Gastroesophageal sphincter (tissue), 4 donors: ENCODE measurements around the gene SLC29A4. TPM values are rescaled to one million over a fixed set of nuclear protein-coding genes. Genes with fewer than 3 reads are reported as not detected.

Source experiments
- ATAC-seq: fragments of 150-250 bp; one replicate; pipeline ENCODE4 v1.9.1; 2016; ENCODE audit warnings: mild to moderate bottlenecking, moderate library complexity
- H3K27ac ChIP-seq, 4 donors: fragments of 200-600 bp; sonication (generic) in 3 of 4; 1 replicate in 3 of 4; 2 replicates in 1 of 4; pipeline ENCODE4 v1.5.1; 2016 to 2019
- H3K27me3 ChIP-seq: fragments of 200-600 bp; sonication (generic); one replicate; pipeline ENCODE4 v1.5.1; 2019
- H3K36me3 ChIP-seq, 2 donors: fragments of 200-600 bp; sonication (generic); one replicate each; pipeline ENCODE4 v1.5.1; 2019; ENCODE audit warnings: control low read depth in 1 of 2
- H3K4me1 ChIP-seq, 3 donors: fragments of 200-600 bp; sonication (generic); 1 replicate in 2 of 3; 2 replicates in 1 of 3; pipeline ENCODE4 v1.5.1; 2016 to 2019; ENCODE audit warnings: control low read depth in 2 of 3
- H3K4me3 ChIP-seq, 2 donors: fragments of 200-600 bp; sonication (generic); one replicate each; pipeline ENCODE4 v1.5.1; 2019; ENCODE audit warnings: mild to moderate bottlenecking in 1 of 2, moderate library complexity in 1 of 2
- H3K9me3 ChIP-seq, 3 donors: fragments of 200-600 bp; sonication (generic); one replicate each; pipeline ENCODE4 v1.5.1; 2017 to 2019; ENCODE audit warnings: control low read depth in 2 of 3
- CTCF ChIP-seq, 4 experiments: fragments of 200-600 bp in 2 of 4; fragments of 450-650 bp in 2 of 4; sonication (generic) in 1 of 4; IDR thresholded peaks; one replicate each; pipeline ENCODE4 v1.5.1; 2017 to 2019; ENCODE audit warnings: antibody characterized with exemption in 4 of 4, mild to moderate bottlenecking in 2 of 4, moderate library complexity in 2 of 4
- EP300 ChIP-seq: sonication (generic); formaldehyde crosslinking; IDR thresholded peaks from one replicate; pipeline ENCODE4 v1.6.1; 2017; ENCODE audit warnings: antibody characterized with exemption, mild to moderate bottlenecking
- POLR2A ChIP-seq, 2 donors: fragments of 450-650 bp; IDR thresholded peaks; one replicate each; pipeline ENCODE4 v1.6.1; 2017; ENCODE audit warnings: antibody characterized with exemption in 2 of 2, mild to moderate bottlenecking in 2 of 2, moderate library complexity in 1 of 2
- POLR2AphosphoS5 ChIP-seq: sonication (generic); formaldehyde crosslinking; IDR thresholded peaks from one replicate; pipeline ENCODE4 v1.6.1; 2017; ENCODE audit warnings: antibody characterized with exemption
- WGBS, 2 donors: methylation state at CpG; one replicate each; pipeline ENCODE4 v1.1.5; 2018; ENCODE audit warnings: low coverage in 1 of 2; 5-methylcytosine and 5-hydroxymethylcytosine counted together
- total RNA-seq, 4 donors: library from RNA; depleted of rRNA; stranded (reverse); fragments of >200 nt; gene quantifications; one replicate each; pipeline ENCODE4 v1.1.0, GENCODE V29; 2016

Gene SLC29A4
- total RNA-seq, 4 donors from 2014 or later = 1.1 to 4.7 (median 2.4) TPM

- Histone ChIP-seq H3K9me3 (no peaks in the 10 kb centered on the region), H3K27ac (peak overlapping the region in 1 of 4 donors; percentile 12), H3K36me3 (peaks cover 0 to 99% of the 10 kb centered on the region in 2 donors), H3K4me3 (no peak overlapping the region), H3K4me1 (no peaks in the 10 kb centered on the region), H3K27me3 (no peaks in the 10 kb centered on the region)
- no peak for TF ChIP-seq CTCF (IDR thresholded peaks at IDR 0.05)
- no peak for TF ChIP-seq EP300
- no peak for TF ChIP-seq POLR2A (IDR thresholded peaks at IDR 0.05)
- TF ChIP-seq POLR2AphosphoS5 = no peak
- 95% methylated on average over 4 of the region's 10 CpGs; no CpG with 5 or more reads in 1 of the 2 donors for WGBS, 2 donors
- no peak for ATAC-seq
Observed at GRCh38 chr7:5324961-5325360, 42.2 kb downstream of the SLC29A4 start.

- Histone ChIP-seq H3K27me3 (no peaks in the 10 kb centered on the region), H3K36me3 (peaks cover 0 to 98% of the 10 kb centered on the region in 2 donors), H3K4me1 (peaks cover 0 to 17% (median 0%) of the 10 kb centered on the region in 3 donors), H3K4me3 (no peak overlapping the region), H3K9me3 (no peaks in the 10 kb centered on the region), H3K27ac (no peak overlapping the region)
- 100% methylated on average over 1 of the region's 3 CpGs; no CpG with 5 or more reads in 1 of the 2 donors for WGBS, 2 donors
- ATAC-seq = no peak
- no peak for TF ChIP-seq CTCF (IDR thresholded peaks at IDR 0.05)
- TF ChIP-seq EP300 = no peak
- no peak for TF ChIP-seq POLR2A (IDR thresholded peaks at IDR 0.05)
- TF ChIP-seq POLR2AphosphoS5 = no peak
Observed at GRCh38 chr7:5330288-5330687, 47.5 kb downstream of the SLC29A4 start.

- no peaks in the 10 kb centered on the region for H3K27me3 ChIP-seq
- H3K9me3 ChIP-seq = peaks cover 0 to 15% (median 0%) of the 10 kb centered on the region in 3 donors
- WGBS, 2 donors = 100% methylated on average over 2 of the region's 43 CpGs; no CpG with 5 or more reads in 1 of the 2 donors
- peaks cover 0 to 98% of the 10 kb centered on the region in 2 donors for H3K36me3 ChIP-seq
- H3K27ac ChIP-seq = no peak overlapping the region
- no peak for TF ChIP-seq POLR2AphosphoS5
- TF ChIP-seq EP300 = no peak
- no peak for TF ChIP-seq POLR2A (IDR thresholded peaks at IDR 0.05)
- no peak for TF ChIP-seq CTCF (IDR thresholded peaks at IDR 0.05)
- ATAC-seq = no peak
- peaks cover 0 to 17% (median 0%) of the 10 kb centered on the region in 3 donors for H3K4me1 ChIP-seq
- H3K4me3 ChIP-seq = no peak overlapping the region
Observed at GRCh38 chr7:5332579-5332978, 49.8 kb downstream of the SLC29A4 start.

GRCh38 chr7:5333121-5334045 is 50.6 kb downstream of the SLC29A4 start:
- 73 to 75% methylated on average over 5 of the region's 32 CpGs for WGBS, 2 donors
- no peak for ATAC-seq
- H3K4me1 ChIP-seq = peaks cover 0 to 17% (median 0%) of the 10 kb centered on the region in 3 donors
- no peak for TF ChIP-seq CTCF (IDR thresholded peaks at IDR 0.05)
- TF ChIP-seq EP300 = no peak
- no peak for TF ChIP-seq POLR2AphosphoS5
- TF ChIP-seq POLR2A (IDR thresholded peaks at IDR 0.05) = no peak
- peak overlapping the region in 1 of 4 donors; percentile 10 for H3K27ac ChIP-seq
- no peak overlapping the region for H3K4me3 ChIP-seq
- H3K36me3 ChIP-seq = peaks cover 0 to 98% of the 10 kb centered on the region in 2 donors
- H3K27me3 ChIP-seq = no peaks in the 10 kb centered on the region
- peaks cover 0 to 18% (median 0%) of the 10 kb centered on the region in 3 donors for H3K9me3 ChIP-seq
